D721Med (cell line): ENCODE results near the gene ROCK2.

Experiments used
- DNase-seq: peaks from one replicate; pipeline ENCODE4 v3.0.0; 2011; ENCODE audit warnings: low spot score; ENCODE audit not compliant: insufficient read length
- FAIRE-seq: peaks from 2 replicates; lab custom pipeline; 2011; peaks lifted over from hg19 to GRCh38; lab: Jason Lieb, UNC
- CTCF ChIP-seq: IDR thresholded peaks from 2 replicates; pipeline ENCODE4 v1.5.1; 2012; ENCODE audit warnings: mild to moderate bottlenecking, control low read depth; ENCODE audit not compliant: insufficient read depth; ENCODE audit errors: missing control alignments

ROCK2 gene

GRCh38 chr2:11141319-11141718 lies 203.1 kb downstream of the ROCK2 start:
- DNase-seq, result no peak
- FAIRE-seq, result no peak
- TF ChIP-seq CTCF, result no peak

GRCh38 chr2:11140492-11140891 lies 203.9 kb downstream of the ROCK2 start:
- DNase-seq (no peak), FAIRE-seq (no peak)
- no peak for TF ChIP-seq CTCF

GRCh38 chr2:11134349-11134748 lies 210.1 kb downstream of the ROCK2 start:
- DNase-seq, result no peak
- no peak for FAIRE-seq

GRCh38 chr2:11133936-11134320 lies 210.5 kb downstream of the ROCK2 start:
- DNase-seq, result no peak
- no peak for TF ChIP-seq CTCF
- FAIRE-seq, result no peak

More at GRCh38 chr2:11134349-11134748, 210.1 kb downstream of the ROCK2 start:
- TF ChIP-seq CTCF, result no peak

- FAIRE-seq, result no peak
- TF ChIP-seq CTCF, result no peak
These were observed 211.0 kb downstream of the ROCK2 start for GRCh38 chr2:11133238-11133935.

GRCh38 chr2:11132036-11132671 lies 212.3 kb downstream of the ROCK2 start:
- DNase-seq (no peak), FAIRE-seq (no peak)
- no peak for TF ChIP-seq CTCF

More at GRCh38 chr2:11133238-11133935, 211.0 kb downstream of the ROCK2 start:
- peak; percentile 64 for DNase-seq
